ENCODE measurements around the gene PTGIR.

Gene PTGIR

DNA sequence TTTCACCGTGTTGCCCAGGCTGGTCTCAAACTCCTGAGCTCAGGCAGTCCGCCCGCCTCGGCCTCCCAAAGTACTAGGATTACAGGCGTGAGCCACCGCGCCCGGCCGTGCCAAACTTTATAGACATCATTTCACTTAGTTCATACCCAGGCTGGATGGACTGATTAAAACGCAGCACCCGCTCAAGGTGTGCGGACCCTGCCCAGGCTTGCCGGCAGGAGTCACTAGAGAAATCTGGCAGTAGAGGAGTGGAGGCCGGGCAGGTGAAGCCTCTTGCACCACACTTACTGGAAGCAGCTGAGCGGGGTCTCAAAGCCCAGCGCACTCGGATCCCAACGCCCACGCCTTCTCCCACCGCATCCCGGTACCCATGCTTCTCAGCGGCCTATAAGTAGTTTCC lies 11.4 kb downstream of the PTGIR start:
- no peak for FAIRE-seq

DNA sequence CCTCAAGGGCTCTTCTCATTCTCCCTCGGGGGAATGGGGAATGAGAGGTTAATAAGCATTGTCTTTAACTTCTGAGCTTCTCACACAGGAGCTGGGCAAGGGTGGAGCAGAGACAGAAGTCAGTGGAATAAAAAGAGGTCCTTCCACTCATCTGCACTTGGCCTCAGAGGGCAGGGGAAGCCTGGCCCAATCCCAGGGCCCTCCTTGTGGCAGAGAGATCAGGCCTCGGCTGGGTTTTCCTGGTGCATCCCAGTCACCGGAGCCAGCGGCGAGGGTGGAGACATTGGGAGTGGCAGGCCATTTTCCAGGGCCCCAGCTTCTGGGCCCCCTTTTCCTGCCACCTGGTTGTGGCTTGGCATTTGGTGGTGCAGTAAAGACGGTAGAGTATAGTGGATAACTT lies 13.1 kb downstream of the PTGIR start:
- FAIRE-seq, result no peak

DNA sequence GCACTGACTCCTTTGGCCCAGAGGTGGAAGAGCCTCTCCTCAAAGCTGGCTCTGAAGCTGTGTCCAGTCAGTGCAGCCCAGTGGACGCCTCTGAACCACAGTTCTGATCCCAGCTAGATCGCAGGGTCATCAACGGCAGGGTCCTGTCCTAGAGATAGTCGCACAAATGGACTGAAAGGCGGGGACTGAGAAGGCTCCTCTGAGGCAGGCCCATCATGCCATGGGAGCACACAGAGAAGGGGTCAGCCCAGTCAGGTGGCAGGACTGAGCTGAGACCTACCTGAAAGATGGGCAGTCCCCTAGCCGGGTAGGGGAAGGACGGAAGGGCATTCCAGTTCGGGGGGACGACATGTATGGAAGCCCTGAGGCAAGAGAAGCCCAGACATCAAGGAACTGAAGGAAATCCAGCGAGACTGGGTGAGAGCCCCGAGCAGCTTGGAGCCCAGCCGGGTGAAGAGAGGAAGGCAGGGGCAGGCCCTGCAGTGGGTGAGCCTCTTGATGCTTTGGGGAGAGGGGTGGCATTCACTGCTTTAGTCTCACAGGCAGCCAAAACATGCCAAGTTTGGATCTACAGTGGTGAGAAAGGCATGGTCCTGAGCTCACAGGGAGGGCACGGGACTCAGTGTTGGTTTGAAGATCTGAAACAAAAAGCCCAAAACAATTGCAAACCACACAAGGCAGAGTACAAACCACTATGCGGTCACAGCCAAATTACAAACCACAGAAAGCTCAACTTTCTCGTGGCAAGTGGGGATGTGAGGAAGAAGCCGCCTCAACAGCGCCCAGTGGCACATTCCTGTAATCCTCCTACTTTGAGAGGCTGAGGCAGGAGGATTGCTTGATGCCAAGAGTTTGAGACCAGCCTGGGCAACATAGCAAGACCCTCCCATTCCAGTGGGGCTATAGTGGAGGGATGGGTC lies 13.8 kb downstream of the PTGIR start:
- no peak for FAIRE-seq

DNA sequence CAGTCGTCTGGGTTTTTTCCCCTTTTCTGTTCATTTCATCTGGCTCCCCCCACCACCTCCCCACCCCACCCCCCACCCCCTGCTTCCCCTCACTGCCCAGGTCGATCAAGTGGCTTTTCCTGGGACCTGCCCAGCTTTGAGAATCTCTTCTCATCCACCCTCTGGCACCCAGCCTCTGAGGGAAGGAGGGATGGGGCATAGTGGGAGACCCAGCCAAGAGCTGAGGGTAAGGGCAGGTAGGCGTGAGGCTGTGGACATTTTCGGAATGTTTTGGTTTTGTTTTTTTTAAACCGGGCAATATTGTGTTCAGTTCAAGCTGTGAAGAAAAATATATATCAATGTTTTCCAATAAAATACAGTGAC lies 14.5 kb downstream of the PTGIR start:
- FAIRE-seq, result no peak

DNA sequence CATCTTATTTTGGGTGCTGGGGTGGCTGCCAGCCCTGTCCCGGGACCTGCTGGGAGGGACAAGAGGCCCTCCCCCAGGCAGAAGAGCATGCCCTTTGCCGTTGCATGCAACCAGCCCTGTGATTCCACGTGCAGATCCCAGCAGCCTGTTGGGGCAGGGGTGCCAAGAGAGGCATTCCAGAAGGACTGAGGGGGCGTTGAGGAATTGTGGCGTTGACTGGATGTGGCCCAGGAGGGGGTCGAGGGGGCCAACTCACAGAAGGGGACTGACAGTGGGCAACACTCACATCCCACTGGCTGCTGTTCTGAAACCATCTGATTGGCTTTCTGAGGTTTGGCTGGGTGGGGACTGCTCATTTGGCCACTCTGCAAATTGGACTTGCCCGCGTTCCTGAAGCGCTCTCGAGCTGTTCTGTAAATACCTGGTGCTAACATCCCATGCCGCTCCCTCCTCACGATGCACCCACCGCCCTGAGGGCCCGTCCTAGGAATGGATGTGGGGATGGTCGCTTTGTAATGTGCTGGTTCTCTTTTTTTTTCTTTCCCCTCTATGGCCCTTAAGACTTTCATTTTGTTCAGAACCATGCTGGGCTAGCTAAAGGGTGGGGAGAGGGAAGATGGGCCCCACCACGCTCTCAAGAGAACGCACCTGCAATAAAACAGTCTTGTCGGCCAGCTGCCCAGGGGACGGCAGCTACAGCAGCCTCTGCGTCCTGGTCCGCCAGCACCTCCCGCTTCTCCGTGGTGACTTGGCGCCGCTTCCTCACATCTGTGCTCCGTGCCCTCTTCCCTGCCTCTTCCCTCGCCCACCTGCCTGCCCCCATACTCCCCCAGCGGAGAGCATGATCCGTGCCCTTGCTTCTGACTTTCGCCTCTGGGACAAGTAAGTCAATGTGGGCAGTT lies 15.1 kb downstream of the PTGIR start:
- no peak for FAIRE-seq

DNA sequence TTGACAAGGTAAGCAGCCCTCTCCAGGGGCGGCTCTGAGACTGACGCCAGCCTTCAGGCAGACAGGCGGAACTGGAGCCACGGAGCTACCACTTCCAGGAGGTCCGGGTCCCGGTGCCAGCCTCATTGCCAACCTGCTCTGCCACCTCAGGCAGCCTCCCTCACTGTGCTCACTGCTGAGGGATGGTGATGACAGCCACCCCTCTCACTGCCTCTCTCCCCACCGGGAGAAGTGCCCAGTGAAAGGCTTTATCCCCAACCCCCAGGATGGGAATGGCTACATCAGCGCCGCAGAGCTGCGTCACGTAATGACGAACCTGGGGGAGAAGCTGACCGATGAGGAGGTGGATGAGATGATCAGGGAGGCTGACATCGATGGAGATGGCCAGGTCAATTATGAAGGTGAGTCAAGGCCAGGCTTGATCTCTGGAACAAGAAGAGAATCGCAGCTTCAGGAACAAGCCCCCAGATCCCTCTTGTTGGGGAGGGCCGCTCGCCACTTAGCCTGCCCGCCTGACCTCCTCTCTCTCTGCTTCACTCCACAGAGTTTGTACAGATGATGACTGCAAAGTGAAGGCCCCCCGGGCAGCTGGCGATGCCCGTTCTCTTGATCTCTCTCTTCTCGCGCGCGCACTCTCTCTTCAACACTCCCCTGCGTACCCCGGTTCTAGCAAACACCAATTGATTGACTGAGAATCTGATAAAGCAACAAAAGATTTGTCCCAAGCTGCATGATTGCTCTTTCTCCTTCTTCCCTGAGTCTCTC lies 16.1 kb downstream of the PTGIR start:
- no peak for FAIRE-seq

DNA sequence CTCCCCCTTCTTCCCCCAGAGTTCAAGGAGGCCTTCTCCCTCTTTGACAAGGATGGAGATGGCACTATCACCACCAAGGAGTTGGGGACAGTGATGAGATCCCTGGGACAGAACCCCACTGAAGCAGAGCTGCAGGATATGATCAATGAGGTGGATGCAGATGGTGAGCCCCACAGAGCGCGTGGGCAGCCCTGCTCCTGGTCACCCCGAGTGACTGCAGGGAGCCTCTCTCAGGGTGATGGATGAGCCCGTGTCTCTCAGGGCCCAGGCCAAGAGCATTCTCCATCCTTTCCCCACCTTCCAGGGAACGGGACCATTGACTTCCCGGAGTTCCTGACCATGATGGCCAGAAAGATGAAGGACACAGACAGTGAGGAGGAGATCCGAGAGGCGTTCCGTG lies 16.7 kb downstream of the PTGIR start:
- no peak for FAIRE-seq

DNA sequence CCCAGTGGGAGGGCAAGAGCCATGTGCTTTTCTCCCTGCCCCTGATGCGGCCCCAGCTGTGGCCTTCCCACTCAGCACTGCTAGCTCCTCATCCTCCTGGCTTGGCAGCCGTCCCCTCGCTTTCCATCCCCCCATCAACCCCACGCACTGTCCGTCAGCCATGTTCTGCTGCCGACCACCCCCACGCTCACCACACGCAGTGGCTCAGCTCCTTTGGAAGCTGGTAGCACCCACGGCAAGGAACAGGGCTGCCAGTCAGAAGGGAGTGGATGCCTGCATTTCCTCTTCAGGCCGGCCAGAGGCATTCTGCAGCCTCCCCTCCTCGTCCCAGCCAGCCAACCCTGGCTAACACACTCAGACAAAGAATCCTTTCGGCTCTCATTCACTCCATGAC lies 17.4 kb downstream of the PTGIR start:
- FAIRE-seq, result no peak

DNA sequence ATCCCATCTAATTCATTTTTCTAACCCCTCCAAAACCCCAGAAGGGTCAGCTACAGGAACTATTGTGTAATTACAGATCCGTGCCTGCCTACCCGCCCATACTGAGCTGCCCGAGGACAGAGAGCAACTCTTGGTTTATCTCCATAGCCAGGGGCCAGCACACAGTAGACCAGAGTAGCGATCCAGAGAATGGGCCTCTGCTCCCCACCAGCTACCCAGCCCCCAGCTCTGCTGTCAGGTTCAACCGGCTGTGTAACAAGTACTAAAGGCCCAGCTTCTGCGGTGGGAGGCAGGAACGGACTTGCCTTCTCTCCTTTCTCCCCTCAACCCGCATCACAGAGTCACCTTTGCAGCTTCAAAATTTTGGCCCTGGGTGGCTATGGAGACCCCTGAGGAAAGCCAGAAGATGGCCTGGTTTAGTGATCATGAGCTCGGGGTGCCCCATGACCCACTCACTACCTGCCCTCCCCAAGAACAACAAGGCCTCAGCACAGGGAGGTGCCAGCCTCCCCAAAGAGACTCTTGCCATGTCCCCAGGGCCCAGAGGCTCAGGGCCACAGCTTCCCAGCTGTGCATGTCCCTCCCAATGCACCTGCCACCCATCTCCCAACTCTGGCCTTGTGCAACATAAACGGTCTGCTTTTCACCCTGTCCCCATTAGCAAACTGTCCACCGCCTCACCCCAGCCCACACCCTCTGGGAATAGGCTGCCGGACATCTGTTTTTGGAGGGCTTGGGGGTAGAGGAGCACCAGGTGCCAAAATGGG lies 18.0 kb downstream of the PTGIR start:
- no peak for FAIRE-seq

DNA sequence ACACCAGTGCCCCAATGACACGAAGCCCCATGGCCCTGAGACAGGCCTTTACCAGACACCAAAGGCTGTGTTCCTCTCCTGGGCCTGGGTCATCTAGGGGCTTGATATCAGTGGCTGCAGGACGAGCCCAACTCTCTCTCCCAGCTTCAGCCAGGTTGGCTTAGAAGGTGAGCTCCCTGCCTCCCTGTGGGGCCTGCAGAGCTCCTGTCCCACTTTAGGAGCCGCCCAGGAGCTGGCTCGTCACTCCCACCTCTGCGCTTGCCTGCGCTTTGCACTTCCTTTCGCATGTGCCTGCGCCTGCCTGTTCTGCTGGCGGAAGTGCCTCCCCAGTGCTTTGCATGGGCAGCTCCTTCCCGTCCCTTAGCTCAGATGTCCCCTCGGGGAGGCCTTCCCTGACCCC lies 18.9 kb downstream of the PTGIR start:
- FAIRE-seq, result no peak

DNA sequence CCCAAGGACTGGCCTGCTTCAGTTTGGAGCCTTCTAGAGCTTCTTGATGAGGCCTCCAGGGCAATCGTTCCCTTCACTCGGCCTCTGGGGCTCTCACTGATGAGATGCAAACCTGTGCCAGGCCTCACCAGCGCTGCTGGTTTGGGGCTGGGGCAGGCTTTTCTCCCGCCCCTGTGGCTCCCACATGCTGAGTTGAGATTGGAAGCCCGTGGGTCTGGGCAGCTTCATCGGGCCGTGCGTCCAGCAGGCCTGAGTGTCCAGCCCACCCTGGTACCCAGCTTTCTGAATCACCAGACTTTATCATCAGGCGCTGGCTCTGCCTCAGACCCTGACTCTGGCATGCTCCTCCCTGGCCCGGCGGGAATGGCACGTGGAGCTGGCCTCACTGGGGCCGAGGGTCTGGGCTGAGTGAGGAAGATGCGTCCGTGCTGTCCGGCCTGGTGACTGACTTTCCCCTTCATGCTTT lies 19.5 kb downstream of the PTGIR start:
- FAIRE-seq, result no peak

DNA sequence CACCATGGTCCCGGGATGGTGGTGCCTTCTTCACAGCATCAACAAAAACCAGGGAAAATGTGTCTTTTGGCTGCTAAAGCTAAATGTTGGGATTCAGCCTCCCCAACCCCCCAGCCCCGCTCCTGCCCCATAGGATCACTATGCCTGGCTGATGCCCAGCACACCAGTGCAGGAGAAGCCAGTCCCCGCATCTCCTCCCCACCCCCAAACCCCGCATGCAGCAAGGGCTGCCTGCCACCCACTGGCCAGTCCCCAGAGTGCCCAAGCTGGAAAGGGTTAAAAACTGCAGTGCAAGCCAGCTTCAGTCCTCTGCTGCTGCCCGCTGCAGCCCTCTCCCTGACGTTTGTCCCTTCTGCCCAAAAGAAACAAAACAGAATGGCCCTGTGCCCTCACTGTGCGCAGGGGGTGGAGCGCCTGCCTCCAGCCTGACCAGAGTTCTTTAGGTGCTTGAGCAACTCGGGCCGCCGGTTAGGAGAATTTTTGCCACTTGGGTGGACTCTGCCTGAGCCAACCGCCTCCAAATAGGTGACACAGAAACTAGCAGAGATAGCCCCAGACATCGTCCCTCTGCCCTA lies 20.0 kb downstream of the PTGIR start:
- no peak for FAIRE-seq

DNA sequence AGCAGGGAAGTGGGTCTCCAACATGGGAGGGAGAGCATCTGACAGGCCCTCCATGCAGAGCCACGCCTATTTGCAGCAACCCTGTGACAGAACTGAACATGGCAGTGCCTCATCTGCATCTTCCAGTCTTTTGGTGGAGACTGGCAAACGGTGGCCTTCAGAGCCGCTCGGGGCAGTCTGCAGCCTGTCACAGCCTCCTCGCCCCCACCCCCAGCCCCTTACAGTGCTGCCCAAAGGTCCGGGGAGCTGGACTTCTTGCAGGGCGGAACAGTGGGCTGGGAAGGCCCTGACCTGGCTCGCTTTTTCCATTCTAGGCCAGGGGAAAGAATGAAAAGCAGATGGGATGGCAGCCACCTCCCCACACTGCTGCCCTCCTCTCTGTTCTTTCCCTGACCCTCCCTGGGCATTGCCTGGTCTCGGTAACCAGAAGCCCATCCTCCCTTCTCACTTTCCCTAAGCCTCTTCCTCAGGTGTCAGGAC lies 21.1 kb downstream of the PTGIR start:
- FAIRE-seq, result no peak

DNA sequence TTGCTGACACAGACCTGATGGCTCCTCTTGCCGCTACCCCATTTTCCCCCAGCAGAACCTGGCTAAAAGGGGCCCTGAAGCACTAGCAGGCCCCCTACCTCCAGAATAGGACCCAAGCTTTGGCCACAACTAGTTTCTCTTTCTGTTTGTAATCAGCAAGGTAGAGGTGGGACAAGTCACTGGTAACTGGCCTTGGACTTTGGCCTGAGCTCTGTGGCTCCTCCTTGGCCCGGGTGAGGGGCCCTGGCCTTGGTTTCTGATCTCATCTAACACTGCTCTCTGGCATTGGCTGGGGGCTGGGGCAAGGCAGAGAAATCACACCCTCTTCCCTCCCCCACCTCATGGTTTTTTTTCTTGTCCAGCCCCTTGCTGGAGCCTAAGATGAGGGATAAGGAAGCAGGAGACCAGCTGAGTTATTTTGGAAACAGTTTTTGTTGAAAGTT lies 21.7 kb downstream of the PTGIR start:
- no peak for FAIRE-seq

DNA sequence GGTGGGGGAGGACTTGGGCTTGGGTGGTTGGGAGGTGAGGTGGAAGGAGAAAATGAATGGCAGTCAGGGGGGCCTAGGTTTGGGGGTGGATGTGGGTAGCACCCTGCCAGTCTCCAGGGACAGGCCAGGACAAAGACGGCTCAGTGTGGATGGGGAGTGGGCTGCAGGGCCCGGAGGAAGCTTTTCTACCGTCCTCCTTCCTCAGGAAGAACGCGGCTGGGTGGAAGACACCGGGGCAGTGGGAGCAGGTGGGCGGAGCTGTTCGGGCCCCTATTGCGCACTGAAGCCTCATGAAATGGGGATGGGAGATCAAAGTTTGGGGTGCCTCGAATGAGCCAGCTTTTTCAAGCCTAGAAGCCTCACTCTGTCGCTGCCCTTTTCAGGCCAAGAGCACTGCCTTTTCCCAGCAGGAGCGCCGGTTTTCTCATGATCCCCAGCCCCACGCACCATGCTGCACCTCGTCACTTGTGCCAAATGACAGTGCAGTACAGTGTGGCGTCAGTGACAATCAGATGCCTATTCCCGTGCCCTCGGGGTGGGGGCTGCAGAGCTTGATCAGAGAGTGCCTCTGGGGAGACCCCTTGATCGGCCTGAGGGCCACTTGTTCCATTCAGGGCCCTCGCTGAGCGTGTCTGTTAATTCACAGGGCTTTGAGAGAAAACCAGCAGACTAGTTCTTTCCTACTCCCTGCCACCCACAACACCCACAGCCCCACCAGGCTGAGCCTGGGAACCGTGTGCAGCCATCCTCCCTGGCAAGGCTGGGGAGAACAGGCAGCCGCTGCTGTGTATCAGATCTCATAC lies 22.3 kb downstream of the PTGIR start:
- no peak for FAIRE-seq

DNA sequence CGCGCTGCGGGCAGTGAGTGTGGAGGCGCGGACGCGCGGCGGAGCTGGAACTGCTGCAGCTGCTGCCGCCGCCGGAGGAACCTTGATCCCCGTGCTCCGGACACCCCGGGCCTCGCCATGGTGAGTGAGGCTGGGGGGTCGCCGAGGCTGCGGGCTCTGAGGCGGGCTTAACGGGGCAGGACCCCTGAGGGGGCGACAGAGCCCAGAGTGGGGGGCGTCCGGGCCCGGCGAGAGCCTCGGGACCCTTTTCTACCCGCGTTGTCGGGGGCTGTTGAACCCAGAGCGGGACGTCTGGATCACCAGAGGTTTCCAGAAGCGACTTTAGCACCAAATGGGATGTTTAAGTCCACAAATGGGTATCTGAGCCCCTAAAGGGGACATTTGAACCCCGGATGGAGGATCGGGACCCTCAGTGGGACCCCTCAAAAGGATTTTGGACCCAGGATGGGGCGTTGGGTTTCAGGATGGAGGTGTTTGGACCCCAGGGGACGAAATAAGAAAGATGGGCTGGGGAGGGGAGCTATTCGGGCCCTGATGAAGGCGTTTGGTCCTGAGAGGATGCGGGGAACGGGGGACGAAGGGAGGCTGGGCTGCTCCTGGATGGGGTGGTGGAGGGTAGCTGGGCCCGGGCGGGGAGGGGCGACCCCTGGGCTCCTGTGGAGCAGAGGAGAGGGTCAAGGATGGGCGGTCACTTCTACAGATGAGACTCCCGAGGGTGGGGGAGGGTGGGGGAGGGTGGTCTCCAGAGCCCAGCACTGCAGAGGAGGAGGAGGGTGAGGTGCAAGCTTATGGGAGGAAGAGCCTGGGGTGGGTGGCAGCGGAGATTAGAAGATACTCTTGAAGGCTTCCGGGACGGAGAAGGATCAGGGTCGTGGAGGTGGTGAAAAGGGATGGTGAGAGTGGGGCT lies 23.3 kb downstream of the PTGIR start, which contains the start of gene CALM3:
Gene CALM3, plus strand, starts transcription at position 13 of the 907 bp plus-strand sequence. Its CDS starts 105 bp downstream, at position 118.
- FAIRE-seq, result no peak

DNA sequence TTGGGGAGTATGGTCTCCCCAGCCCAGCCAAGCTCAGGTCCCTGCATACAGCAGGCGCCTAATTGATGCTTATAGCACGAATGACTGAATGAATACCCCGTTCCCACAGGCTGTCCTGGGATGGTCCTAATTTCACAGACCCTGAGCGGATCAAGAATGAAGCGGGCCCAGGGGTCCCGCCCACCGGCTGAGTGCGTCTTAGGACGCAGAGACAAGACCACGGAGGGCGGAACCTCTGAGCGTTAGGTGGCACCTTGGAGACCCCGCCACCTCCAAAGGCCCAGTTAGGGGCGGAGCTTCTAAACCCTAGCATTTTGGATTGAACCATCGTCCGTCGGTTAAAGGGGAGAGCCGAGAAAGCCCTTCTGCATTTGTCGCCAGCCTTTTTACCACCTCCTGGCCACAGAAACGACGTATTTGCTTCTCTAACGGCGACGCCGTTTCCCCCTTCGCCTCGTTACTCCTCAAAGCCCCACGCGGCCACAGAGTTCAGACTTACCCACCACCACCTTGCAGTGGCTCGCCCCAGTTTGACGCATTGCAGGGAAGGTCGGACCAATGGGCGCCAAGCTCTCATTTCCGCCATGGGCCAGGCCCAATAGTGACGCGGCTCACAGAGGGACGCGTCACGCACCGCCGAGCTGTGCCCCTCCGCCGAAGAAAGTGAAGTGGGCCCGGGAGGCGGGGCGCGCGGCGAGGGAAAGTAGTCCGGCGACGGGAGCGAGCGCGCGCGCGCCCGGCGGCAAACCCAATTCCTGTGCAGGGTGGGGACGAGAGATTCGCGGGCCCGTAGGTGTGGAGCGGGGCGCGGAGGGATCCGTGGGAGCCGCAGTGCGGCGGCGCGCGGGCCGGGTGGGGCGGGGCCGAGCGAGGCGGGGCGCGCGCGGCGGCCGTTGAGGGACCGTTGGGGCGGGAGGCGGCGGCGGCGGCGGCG lies 24.2 kb downstream of the PTGIR start:
- FAIRE-seq, result peak; percentile 58

DNA sequence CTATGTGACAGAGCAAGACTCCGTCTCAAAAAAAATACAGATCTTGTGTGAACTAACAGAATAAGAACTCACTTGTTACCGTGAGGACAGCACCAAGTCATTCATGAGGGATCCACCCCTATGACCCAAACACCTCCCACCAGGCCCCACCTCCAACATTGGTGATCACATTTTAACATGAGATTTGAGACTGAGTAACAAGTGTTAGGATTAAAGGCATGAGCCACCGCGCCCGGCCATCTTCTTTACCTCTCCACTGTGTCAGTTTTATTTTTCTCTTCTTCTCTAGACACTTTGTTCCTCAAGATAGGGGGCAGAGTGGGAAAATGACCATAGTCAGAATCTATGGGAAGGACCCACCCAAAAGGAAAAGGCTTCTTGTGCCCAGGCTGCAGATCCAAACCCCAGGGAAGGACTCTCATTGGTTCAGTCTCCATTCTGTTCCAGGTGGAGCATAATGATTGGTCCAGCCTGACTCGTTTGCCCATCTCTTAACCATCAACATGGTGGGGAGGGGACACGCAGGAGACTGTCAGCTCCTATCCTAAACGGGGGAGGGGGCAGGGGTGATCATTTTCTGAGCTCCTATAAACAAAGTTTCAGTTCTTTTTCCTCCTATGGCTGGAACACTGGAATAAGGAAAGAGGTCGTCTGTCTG lies 25.0 kb downstream of the PTGIR start:
- FAIRE-seq, result no peak

Measured in endometrium (tissue), 2 donors.